Esophagus muscularis mucosa (tissue), 4 donors: Measurements from ENCODE around the gene PGM2L1.

ENCODE experiments used
- CTCF ChIP-seq, 3 experiments: fragments of 200-600 bp in 2 of 3; fragments of 450-650 bp in 1 of 3; sonication (generic) in 2 of 3; IDR thresholded peaks; one replicate each; pipeline ENCODE4 v1.5.1; 2017 to 2019; ENCODE audit warnings: antibody characterized with exemption in 3 of 3, mild to moderate bottlenecking in 2 of 3, moderate library complexity in 1 of 3
- EP300 ChIP-seq: sonication (generic); formaldehyde crosslinking; IDR thresholded peaks from one replicate; pipeline ENCODE4 v1.6.1; 2017; ENCODE audit warnings: antibody characterized with exemption
- POLR2A ChIP-seq: fragments of 450-650 bp; IDR thresholded peaks from one replicate; pipeline ENCODE4 v1.6.1; 2017; ENCODE audit warnings: antibody characterized with exemption, moderate library complexity, mild to moderate bottlenecking, low read depth
- POLR2AphosphoS5 ChIP-seq, 2 donors: sonication (generic); formaldehyde crosslinking; IDR thresholded peaks; one replicate each; pipeline ENCODE4 v1.6.1; 2017; ENCODE audit warnings: antibody characterized with exemption in 2 of 2

- TF ChIP-seq CTCF (IDR thresholded peaks at IDR 0.05), result no peak
- TF ChIP-seq POLR2A, result no peak
- no peak for TF ChIP-seq POLR2AphosphoS5 (IDR thresholded peaks at IDR 0.05)
- no peak for TF ChIP-seq EP300
Measured at GRCh38 chr11:74347381-74347780, 50.9 kb downstream of the PGM2L1 start.
